ENCODE data around the gene GPAT2. TPM values are rescaled to one million over a fixed set of nuclear protein-coding genes. Genes with fewer than 3 reads are reported as not detected.
"Not testable (repeated sequence)": the region's sequence is repeated elsewhere in the genome, so short reads cannot be mapped to it uniquely, and the experiment has no call there.

The GPAT2 gene
- 0.17 and 2.0 TPM in 2 replicates for total RNA-seq

DNA sequence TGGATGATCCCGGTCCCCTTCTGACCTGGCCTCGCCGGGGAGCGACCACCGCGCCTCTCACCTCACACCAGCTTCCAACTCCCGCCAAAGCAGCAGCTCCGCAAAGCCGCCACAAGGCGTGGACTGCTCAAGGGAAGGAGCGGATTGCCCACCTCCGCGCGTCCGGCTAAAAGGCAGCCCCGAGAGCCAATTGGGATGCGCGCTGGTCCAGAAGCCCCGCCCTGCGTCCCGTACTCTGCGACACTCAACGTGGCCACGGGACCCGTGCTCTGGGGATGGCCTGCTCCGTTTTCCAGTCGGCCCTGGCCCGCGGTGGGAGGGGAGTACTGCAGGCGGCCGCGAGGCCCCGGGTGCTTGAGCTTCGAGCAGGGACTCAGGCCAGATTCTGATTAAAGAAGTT is at the start of gene GPAT2:
Gene GPAT2 (minus strand): TSS at position 125 of the 400 bp plus-strand sequence. CDS start 2,557 bp downstream, outside the sequence.
- not testable (repeated sequence) for DNase-seq (ENCODE audit: low read depth)

DNA sequence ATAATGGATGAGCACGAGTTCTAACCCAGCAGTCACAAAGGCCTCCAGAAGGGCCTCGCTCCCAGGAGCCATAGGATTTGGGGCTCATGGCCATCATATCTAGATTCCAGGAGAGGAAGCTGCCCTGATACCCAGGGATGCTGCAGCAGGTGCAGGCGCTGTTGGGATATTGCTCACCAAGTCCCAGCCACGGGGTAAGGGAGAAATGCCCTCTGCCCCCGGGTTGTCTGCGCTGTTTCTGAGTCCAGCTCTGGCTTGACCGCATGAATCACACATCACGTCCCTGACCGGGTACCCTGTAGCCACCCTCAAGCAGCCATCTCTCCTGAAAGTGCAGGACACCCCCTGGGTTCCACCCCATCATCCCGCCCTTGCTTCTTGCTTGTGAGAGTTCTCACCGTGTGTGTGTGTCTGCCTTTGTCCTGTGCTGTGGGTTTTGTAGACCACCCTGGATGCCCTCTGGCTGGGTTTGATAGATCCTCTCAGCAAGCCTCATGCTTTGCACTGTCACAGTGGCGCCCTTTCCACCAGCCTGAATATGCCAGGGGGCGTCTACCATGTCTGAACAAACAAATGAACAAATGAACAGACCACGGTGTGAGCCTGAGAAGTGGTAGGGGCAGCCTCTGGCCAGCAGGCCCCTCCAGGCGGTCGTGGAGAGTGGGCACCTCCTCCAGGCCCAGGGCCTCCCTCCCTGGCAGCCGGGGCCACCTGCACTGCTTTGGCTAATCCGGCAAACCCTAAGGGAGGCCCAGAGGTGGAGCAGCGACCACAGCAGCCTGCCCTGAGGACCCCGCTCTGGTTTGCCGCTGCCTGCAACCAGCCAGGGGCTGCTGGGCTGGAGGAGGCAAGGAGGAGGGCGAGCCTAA is 49.5 kb upstream of the GPAT2 start:
- DNase-seq (ENCODE audit: low read depth) = no peak

DNA sequence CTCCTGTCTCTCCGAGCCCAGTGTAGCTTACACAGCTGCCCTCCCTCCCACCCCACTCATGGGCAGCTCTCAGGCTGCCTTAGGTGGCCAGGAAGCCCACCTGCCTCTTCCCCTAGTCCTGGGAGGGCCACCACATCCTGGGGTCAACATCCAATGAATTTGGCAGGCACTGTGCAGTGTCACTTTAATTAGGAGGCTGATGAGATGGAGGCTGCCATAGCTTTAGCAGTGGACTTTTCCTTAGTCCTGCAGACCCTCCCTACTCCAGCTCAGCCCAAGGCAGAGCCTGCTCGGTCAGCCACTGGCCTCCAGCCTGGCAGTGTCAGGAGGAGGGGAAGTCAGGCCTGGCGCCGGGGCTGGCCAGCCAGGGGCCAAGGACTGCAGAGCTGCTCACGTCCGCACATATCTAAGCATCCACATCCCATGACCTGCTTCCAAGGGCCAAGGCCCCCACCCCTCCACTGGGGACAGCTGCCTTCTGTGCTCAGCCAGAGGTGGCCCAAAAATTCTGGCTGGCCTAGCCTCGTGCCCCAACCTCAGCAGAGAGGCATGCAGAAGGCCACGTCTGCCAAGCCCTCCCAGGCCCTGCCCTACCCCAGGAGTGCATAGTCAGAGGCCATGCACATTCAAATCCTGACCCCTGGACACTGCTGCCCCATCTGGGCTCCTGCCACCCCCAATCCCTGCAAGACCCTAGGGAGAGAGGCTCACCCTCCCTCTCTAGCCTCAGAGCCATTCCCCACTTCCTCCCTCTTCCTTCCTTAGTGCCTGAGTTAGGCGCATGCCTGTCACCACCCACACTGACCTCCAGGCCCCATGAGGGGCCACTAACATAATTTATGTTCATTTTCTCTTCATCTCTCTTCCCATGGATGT is 48.6 kb upstream of the GPAT2 start:
- DNase-seq (ENCODE audit: low read depth) = no peak

- no peak for DNase-seq (ENCODE audit: low read depth)
These were observed 47.7 kb upstream of the GPAT2 start for GRCh38 chr2:96082211-96083063.

GRCh38 chr2:96081042-96081441 is 46.3 kb upstream of the GPAT2 start:
- no peak for DNase-seq (ENCODE audit: low read depth)

DNA sequence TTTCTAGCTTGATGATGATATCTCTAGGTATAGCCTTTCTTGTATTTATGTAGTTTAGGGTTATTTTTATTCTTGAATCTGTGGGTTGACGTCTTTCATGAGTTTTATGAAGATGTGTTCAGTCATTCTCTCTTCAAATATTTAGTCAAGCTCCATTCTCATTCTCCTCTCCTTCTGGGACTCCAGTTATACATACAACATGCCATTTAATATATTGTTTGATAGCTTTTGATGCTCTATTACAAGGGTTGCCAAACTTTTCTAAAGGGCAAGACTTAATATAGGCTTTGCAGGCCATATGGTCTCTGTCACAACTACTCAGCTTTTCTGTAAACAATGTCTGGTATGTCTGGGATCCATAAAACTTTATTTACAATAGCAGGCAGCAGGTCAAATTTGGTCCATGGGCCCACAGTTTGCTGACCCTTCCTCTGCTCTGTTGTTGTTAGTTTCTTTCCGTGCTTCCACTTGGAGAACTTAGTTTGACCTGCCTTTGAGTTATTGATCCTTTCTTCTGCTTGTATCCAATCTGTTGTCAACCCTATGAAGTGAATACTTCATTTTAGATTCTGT is 40.6 kb upstream of the GPAT2 start:
- DNase-seq (ENCODE audit: low read depth) = no peak

DNA sequence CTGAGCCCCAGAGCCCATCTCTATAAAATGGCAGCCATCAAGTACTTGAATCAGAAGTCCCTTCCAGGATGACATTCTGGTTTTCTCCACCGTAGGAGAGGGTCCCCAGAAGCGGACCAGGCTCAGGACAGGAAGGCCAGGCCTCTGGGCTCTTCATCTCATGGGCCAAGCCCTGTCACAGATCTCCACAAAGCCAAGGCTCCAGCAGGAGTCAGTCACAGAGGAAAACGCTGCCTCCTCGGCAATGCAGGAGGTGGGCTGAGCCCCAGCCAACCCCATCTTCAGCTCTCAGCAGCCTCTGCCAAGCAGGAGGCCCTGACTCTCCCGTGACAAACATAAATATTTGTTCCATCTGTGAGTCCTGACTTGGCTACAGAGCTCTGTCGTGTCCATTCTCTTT is 39.4 kb upstream of the GPAT2 start:
- DNase-seq (ENCODE audit: low read depth) = no peak

GRCh38 chr2:96073170-96073775 is 38.6 kb upstream of the GPAT2 start:
- DNase-seq (ENCODE audit: low read depth) = no peak

DNA sequence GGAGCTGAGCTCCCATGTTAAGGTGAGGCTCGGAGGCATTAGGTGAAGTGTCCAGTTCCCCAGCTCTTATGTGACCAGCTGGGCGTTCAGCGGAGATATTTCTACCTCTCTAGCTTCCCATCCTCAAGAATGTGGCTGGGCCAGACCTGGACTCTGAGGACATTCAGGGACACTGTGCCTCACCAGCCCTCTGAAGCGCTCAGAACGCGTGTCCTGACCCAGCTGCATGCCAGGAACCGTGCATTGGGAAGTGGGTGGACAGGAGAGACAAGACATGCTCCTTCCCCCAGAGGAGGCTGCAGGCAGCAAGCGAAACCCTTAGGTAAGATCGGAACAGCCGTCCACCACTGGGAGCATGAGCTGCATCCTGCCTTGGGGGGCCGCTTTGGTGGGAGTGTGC is 38.0 kb upstream of the GPAT2 start:
- DNase-seq (ENCODE audit: low read depth) = no peak

DNA sequence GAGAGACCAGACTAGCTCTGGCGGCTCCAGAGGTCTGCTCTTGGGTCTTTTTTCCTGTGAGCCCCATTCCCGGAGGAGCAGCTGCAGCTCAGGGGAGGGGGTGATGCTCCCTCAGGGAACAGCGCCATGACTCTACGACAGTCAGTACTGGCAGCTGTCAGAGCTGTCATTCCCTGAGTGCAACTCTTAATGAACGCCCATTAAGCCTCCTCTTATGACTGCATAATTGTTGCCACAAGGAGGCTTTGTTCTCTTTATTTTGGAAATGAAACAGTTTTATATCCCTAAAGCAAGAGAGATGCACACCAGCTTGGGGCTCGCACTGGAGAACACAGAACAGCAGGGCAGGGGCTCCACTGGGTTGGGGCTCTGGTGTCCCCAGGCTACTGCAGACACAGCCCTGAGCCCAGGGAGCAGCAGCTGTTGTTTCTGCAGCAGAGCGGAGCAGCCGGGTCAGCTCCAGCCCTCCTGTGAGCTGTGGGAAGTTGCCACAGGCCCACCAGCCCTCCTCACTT is 37.3 kb upstream of the GPAT2 start:
- DNase-seq (ENCODE audit: low read depth) = not testable (repeated sequence)

DNA sequence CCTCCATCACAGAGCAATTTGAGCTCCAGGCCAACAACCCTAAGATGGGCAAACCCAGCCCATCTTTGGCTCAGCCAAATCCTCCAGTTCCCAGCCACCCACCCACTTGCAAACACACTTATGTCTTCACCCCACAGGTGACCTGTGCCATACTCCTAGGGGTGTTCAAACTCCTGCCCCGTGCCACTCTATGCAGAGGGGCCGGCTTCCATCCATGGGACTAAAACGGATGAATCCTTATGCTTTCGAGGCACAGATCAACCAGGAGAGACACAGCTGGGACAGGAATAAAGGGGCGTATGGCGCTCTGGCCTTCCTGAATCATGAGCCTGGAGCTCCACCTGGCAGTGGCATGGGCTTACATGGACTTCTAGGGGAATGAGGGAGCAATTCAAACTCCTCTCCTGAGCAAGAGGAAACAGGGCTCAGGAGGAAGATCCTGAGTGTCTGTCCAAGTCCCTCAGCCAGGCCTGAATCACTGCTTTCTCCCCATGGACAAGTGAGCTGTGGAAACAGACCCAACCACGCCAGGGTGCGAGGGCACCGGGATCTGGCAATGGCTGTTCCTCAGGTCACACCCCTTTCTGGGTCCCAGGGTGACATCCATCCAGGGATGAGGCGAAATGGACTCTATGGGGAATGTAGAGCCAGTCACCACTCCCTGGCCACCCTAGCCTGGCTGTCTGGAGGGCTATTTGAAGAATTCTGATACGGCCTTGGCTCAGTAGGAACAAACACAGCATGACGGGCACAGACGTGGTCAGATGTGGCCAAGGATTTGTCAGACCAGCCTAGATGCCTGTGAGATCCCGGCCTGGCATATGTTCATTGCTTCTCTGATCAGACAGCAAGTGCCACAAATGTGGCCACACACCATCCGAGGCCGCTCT is 36.6 kb upstream of the GPAT2 start:
- not testable (repeated sequence) for DNase-seq (ENCODE audit: low read depth)

DNA sequence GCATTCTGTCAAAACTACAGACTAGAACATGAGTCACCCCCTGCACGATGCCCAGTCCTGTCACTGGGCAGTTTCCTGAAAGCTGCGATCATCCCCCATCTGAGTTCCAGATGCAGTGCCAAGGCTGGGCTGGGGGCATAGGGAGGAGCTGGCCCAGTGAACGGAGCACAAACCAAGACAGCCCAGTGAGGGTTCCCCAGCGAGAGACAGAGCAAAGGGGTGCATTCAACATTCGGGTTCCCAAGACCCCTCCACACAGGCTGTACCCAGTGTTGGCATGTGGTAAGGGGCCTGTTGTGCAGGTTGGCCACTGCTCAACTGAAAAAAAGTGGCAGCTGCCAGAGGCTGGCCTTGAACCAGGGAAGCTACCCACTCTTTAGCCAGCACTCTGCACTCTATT is 35.6 kb upstream of the GPAT2 start:
- DNase-seq (ENCODE audit: low read depth) = not testable (repeated sequence)

DNA sequence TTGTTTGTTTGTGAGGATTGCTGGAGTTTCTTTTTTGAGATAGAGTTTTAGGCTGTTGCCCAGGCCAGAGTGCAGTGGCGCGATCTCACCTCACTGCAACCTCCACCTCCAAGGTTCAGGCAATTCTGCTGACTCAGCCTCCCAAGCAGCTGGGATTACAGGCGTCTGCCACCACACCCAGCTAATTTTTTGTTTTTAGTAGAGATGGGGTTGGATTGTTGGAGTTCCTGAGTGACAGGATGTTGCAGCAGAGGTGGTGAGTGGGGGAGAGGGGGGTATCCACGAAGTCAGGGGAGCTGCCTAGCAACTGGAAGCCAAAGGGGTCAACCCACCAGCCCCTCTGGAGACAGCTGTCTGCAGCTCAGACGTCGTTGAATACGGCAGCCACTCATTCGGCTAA is 35.2 kb upstream of the GPAT2 start:
- DNase-seq (ENCODE audit: low read depth) = not testable (repeated sequence)

- DNase-seq (ENCODE audit: low read depth) = not testable (repeated sequence)
These were observed 33.3 kb upstream of the GPAT2 start for GRCh38 chr2:96067902-96068581.

GRCh38 chr2:96067098-96067660 is 32.5 kb upstream of the GPAT2 start:
- not testable (repeated sequence) for DNase-seq (ENCODE audit: low read depth)

GRCh38 chr2:96066511-96066910 is 31.8 kb upstream of the GPAT2 start:
- not testable (repeated sequence) for DNase-seq (ENCODE audit: low read depth)

GRCh38 chr2:96065954-96066353 is 31.2 kb upstream of the GPAT2 start:
- not testable (repeated sequence) for DNase-seq (ENCODE audit: low read depth)

DNA sequence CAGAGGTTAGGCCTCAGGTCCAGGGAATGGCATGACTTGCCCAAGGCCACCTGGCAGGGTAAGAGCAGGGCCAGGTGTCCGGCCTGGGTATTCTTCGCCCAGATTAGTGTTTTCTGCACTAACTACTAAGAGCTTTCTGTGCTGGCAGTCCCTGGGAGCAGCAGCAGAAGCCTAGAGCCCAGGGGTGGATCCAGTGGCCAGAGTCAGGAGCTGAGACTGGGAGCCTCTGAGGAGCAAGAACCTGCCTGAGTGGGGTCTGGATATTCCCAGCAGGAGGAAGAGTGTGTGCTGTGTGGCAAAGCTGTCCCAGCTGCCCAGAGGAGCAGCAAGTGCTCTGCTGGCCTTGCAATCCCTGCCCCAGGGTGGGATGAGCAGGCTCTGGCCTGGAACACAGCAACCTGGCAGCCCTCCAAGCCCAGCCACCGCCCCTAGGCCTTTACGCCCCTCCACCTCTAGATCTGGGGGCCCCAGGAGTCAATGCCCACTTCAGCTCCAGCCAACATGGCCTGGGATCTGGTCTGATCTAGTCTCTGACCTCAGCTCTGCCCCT is 30.7 kb upstream of the GPAT2 start:
- no peak for DNase-seq (ENCODE audit: low read depth)

Measured in renal cortical epithelial cell (primary cell).